ENCODE results near the gene NAA40. TPM values are rescaled to one million over a fixed set of nuclear protein-coding genes. Genes with fewer than 3 reads are reported as not detected.

Gene NAA40
- total and polyA plus RNA-seq, 2 of the 13 experiments (the other 11 are each of a cell fraction or from before 2014, with no cell fraction given) = 11.1 to 17.9 TPM

- no TSS peak for BruUV-seq (replicated peaks)
- in situ Hi-C loops (cut with HindIII; ENCODE audit: extremely low pct_ligation_motif_present, low pct_unique_long_range_greater_than_20kb) (no loop called here), intact Hi-C loops (cut with micrococcal nuclease; ENCODE audit: unreplicated experiment) (no loop called here)
- FAIRE-seq (no peak), DNase-seq (ENCODE audit: low spot score) (no peak), ATAC-seq (no peak)
- WGBS (ENCODE audit: low lambda C conversion rate) = 97% methylated on average over 20 of the region's 20 CpGs
- TF ChIP-seq PLRG1 (conservative IDR thresholded peaks at IDR 0.05) (no peak), POLR2G (IDR thresholded peaks at IDR 0.05; ENCODE audit: low read depth, low read length) (no peak), ZNF24 (IDR thresholded peaks at IDR 0.05) (no peak), SOX13 (IDR thresholded peaks at IDR 0.05) (no peak), SOX13 (CRISPR knock-in tag; conservative IDR thresholded peaks at IDR 0.05 in 1 of 2, IDR thresholded peaks at IDR 0.05 in 1 of 2) (no peak), GABPA (IDR thresholded peaks at IDR 0.05; ENCODE audit: low read depth, low read length) (no peak), GABPA (CRISPR knock-in tag; IDR thresholded peaks at IDR 0.05; ENCODE audit: low read depth) (no peak), NR2F1 (CRISPR knock-in tag; IDR thresholded peaks at IDR 0.05) (no peak)
- H3K4me3 ChIP-seq (replicated peaks in 1 of 3; ENCODE audit: insufficient read depth in 1 of 3, low read depth in 2 of 3, low read length in 3 of 3) = no peak overlapping the region
- H3K9ac ChIP-seq (ENCODE audit: insufficient read depth, low read depth, low read length) = no peak overlapping the region
- no peaks in the 10 kb centered on the region for H4K20me1 ChIP-seq (ENCODE audit: insufficient read depth, low read length)
- ChIA-PET CTCF (ENCODE audit: low intra/inter-chr PET ratio, low total read pairs) (no interaction called here), POLR2A (no interaction called here)
- no peak overlapping the region for H3K4me2 ChIP-seq (ENCODE audit: low read depth, low read length)
- H2AFZ ChIP-seq (ENCODE audit: low read length) = no peak overlapping the region
- H3K36me3 ChIP-seq (replicated peaks in 1 of 2; ENCODE audit: control insufficient read depth in 1 of 2, insufficient read depth in 2 of 2, low read length in 2 of 2) = peaks cover 23 to 57% of the 10 kb centered on the region in 2 experiments
- no peaks in the 10 kb centered on the region for H3K79me2 ChIP-seq (ENCODE audit: insufficient read depth, low read length)
- H3K27me3 ChIP-seq (ENCODE audit: control insufficient read depth in 1 of 2, insufficient read depth in 2 of 2, low read length in 2 of 2) = no peaks in the 10 kb centered on the region
- no peaks in the 10 kb centered on the region for H3K9me3 ChIP-seq (ENCODE audit: low read length)
- no peak overlapping the region for H3K27ac ChIP-seq (ENCODE audit: extremely low read length, insufficient read depth, low read length)
- H3K4me1 ChIP-seq (ENCODE audit: insufficient read depth, low read length) = no peaks in the 10 kb centered on the region
These were observed 13.2 kb downstream of the NAA40 start for GRCh38 chr11:63951779-63952536.

GRCh38 chr11:63952570-63952969, 13.8 kb downstream of the NAA40 start:
- intact Hi-C loops (cut with micrococcal nuclease; ENCODE audit: unreplicated experiment) (no loop called here), in situ Hi-C loops (cut with HindIII; ENCODE audit: extremely low pct_ligation_motif_present, low pct_unique_long_range_greater_than_20kb) (no loop called here)
- ATAC-seq (no peak), FAIRE-seq (no peak), DNase-seq (ENCODE audit: low spot score) (no peak)
- Histone ChIP-seq H3K4me3 (replicated peaks in 1 of 3; ENCODE audit: insufficient read depth in 1 of 3, low read depth in 2 of 3, low read length in 3 of 3) (no peak overlapping the region), H4K20me1 (ENCODE audit: insufficient read depth, low read length) (no peaks in the 10 kb centered on the region), H3K36me3 (replicated peaks in 1 of 2; ENCODE audit: control insufficient read depth in 1 of 2, insufficient read depth in 2 of 2, low read length in 2 of 2) (peaks cover 23 to 53% of the 10 kb centered on the region in 2 experiments), H2AFZ (ENCODE audit: low read length) (no peak overlapping the region), H3K27me3 (ENCODE audit: control insufficient read depth in 1 of 2, insufficient read depth in 2 of 2, low read length in 2 of 2) (no peaks in the 10 kb centered on the region), H3K9me3 (ENCODE audit: low read length) (no peaks in the 10 kb centered on the region), H3K79me2 (ENCODE audit: insufficient read depth, low read length) (no peaks in the 10 kb centered on the region), H3K4me1 (ENCODE audit: insufficient read depth, low read length) (no peaks in the 10 kb centered on the region), H3K4me2 (ENCODE audit: low read depth, low read length) (no peak overlapping the region), H3K9ac (ENCODE audit: insufficient read depth, low read depth, low read length) (no peak overlapping the region), H3K27ac (ENCODE audit: extremely low read length, insufficient read depth, low read length) (no peak overlapping the region)
- ChIA-PET POLR2A (no interaction called here), CTCF (ENCODE audit: low intra/inter-chr PET ratio, low total read pairs) (no interaction called here)
- WGBS (ENCODE audit: low lambda C conversion rate) = 100% methylated on average over 2 of the region's 4 CpGs
- TF ChIP-seq ARID3A (IDR thresholded peaks at IDR 0.05; ENCODE audit: low read depth, low read length) = no peak
- no peak for TF ChIP-seq HMG20A (CRISPR knock-in tag; IDR thresholded peaks at IDR 0.05; ENCODE audit: borderline replicate concordance)
- no peak for TF ChIP-seq FOXO1 (CRISPR knock-in tag; IDR thresholded peaks at IDR 0.05)
- no peak for TF ChIP-seq E2F1 (CRISPR knock-in tag; IDR thresholded peaks at IDR 0.05)
- no peak for TF ChIP-seq ZNF850 (CRISPR knock-in tag; conservative IDR thresholded peaks at IDR 0.05)
- TF ChIP-seq CEBPB (IDR thresholded peaks at IDR 0.05; ENCODE audit: borderline replicate concordance, low read depth, low read length) = no peak
- TF ChIP-seq KDM6A (CRISPR knock-in tag; IDR thresholded peaks at IDR 0.05; ENCODE audit: low read depth) = no peak
- no peak for TF ChIP-seq IRF1 (CRISPR knock-in tag; IDR thresholded peaks at IDR 0.05; ENCODE audit: low read depth)
- BruUV-seq (replicated peaks) = no TSS peak
